ENCODE data around the gene CA11.

- no peak for TF ChIP-seq EZH2 (IDR thresholded peaks at IDR 0.05; ENCODE audit: low read length, missing control alignments)
- TF ChIP-seq, protein P1, sequence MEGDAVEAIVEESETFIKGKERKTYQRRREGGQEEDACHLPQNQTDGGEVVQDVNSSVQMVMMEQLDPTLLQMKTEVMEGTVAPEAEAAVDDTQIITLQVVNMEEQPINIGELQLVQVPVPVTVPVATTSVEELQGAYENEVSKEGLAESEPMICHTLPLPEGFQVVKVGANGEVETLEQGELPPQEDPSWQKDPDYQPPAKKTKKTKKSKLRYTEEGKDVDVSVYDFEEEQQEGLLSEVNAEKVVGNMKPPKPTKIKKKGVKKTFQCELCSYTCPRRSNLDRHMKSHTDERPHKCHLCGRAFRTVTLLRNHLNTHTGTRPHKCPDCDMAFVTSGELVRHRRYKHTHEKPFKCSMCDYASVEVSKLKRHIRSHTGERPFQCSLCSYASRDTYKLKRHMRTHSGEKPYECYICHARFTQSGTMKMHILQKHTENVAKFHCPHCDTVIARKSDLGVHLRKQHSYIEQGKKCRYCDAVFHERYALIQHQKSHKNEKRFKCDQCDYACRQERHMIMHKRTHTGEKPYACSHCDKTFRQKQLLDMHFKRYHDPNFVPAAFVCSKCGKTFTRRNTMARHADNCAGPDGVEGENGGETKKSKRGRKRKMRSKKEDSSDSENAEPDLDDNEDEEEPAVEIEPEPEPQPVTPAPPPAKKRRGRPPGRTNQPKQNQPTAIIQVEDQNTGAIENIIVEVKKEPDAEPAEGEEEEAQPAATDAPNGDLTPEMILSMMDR (conservative IDR thresholded peaks at IDR 0.05 in 1 of 2, IDR thresholded peaks at IDR 0.05 in 1 of 2; ENCODE audit: low read depth in 1 of 2, low read length in 2 of 2) = no peak
Measured at GRCh38 chr19:48615231-48616040, 30.6 kb downstream of the CA11 start.
